SK-N-SH (cell line): ENCODE data around the gene GPRC6A. TPM values are rescaled to one million over a fixed set of nuclear protein-coding genes. Genes with fewer than 3 reads are reported as not detected.

Experiments
- CTCF ChIA-PET: fragments of 300-600, 350-600 bp; formaldehyde crosslinking; extraction: SDS; loops from one replicate; lab custom pipeline; 2021; lab: Yijun Ruan, JAX
- POLR2A ChIA-PET: fragments of 350-600 bp; sonication (Branson Sonifier 250); formaldehyde crosslinking; extraction: SDS; loops from one replicate; lab custom pipeline; 2020; ENCODE audit warnings: antibody characterized with exemption, inconsistent platforms; lab: Yijun Ruan, JAX
- DNase-seq: peaks from one replicate; pipeline ENCODE4 v3.0.0; 2012
- H2AFZ ChIP-seq: fragments of 200-600 bp; sonication (generic); 2 replicates; pipeline ENCODE4 v1.8.1; 2016; ENCODE audit warnings: antibody characterized with exemption, mild to moderate bottlenecking, low read depth
- H3F3A ChIP-seq: fragments of 200-600 bp; sonication (generic); replicated peaks from 2 replicates; pipeline ENCODE3; 2016; ENCODE audit warnings: antibody characterized with exemption, mild to moderate bottlenecking; ENCODE audit not compliant: insufficient read depth
- H3K27ac ChIP-seq, 2 experiments: fragments of 200-500 bp in 1 of 2; fragments of 200-600 bp in 1 of 2; sonication (Bioruptor generic) in 1 of 2; sonication (generic), shearing (Covaris generic) in 1 of 2; 2 replicates each; pipeline versions ENCODE4 v1.5.1 to v1.6.1; 2014 to 2016; ENCODE audit warnings: low read depth in 2 of 2, inconsistent platforms in 1 of 2, low read length in 1 of 2, mild to moderate bottlenecking in 1 of 2, mixed read lengths in 1 of 2
- H3K27me3 ChIP-seq: fragments of 200-600 bp; sonication (generic), shearing (Covaris generic); 2 replicates; pipeline ENCODE4 v1.6.1; 2016; ENCODE audit warnings: mixed run types; ENCODE audit not compliant: insufficient read depth
- H3K36me3 ChIP-seq, 2 experiments: fragments of 200-500 bp in 1 of 2; fragments of 200-600 bp in 1 of 2; sonication (Bioruptor generic) in 1 of 2; sonication (generic) in 1 of 2; replicated peaks in 1 of 2; 2 replicates each; pipeline versions ENCODE3 to v1.5.1; 2014 to 2016; ENCODE audit warnings: low read length in 1 of 2, mild to moderate bottlenecking in 1 of 2; ENCODE audit not compliant: insufficient read depth in 2 of 2, control insufficient read depth in 1 of 2
- H3K4me1 ChIP-seq, 2 experiments: fragments of 200-500 bp in 1 of 2; fragments of 200-600 bp in 1 of 2; sonication (Bioruptor generic) in 1 of 2; sonication (generic), shearing (Covaris generic) in 1 of 2; 2 replicates each; pipeline versions ENCODE4 v1.5.1 to v1.6.1; 2014 to 2016; ENCODE audit warnings: low read depth in 1 of 2, low read length in 1 of 2, mixed run types in 1 of 2; ENCODE audit not compliant: insufficient read depth in 2 of 2, control insufficient read depth in 1 of 2
- H3K4me2 ChIP-seq: fragments of 200-600 bp; sonication (generic), shearing (Covaris generic); 2 replicates; pipeline ENCODE4 v1.6.1; 2017; ENCODE audit warnings: mixed run types
- H3K4me3 ChIP-seq, 2 experiments: fragments of 200-500 bp in 1 of 2; fragments of 200-600 bp in 1 of 2; sonication (Bioruptor generic) in 1 of 2; sonication (generic), shearing (Covaris generic) in 1 of 2; 2 replicates each; pipeline versions ENCODE4 v1.5.1 to v1.8.1; 2014 to 2016; ENCODE audit warnings: low read depth in 2 of 2, inconsistent platforms in 1 of 2, low read length in 1 of 2, mild to moderate bottlenecking in 1 of 2, mixed read lengths in 1 of 2, moderate library complexity in 1 of 2
- H3K79me2 ChIP-seq: fragments of 200-600 bp; sonication (generic); 2 replicates; pipeline ENCODE4 v1.8.1; 2017; ENCODE audit warnings: mild to moderate bottlenecking; ENCODE audit not compliant: insufficient read depth
- H3K9ac ChIP-seq: fragments of 200-600 bp; sonication (generic); 2 replicates; pipeline ENCODE4 v1.6.1; 2017; ENCODE audit warnings: mixed run types
- H3K9me2 ChIP-seq: fragments of 200-600 bp; sonication (generic); 2 replicates; pipeline ENCODE4 v1.6.1; 2017; ENCODE audit warnings: mixed run types
- H3K9me3 ChIP-seq: fragments of 200-600 bp; sonication (generic); 2 replicates; pipeline ENCODE4 v1.6.1; 2017; ENCODE audit warnings: mixed run types, mild to moderate bottlenecking, moderate library complexity
- H4K20me1 ChIP-seq: fragments of 200-600 bp; sonication (generic); 2 replicates; pipeline ENCODE4 v1.6.1; 2017; ENCODE audit warnings: mild to moderate bottlenecking, mixed run types; ENCODE audit not compliant: insufficient read depth
- ELF1 ChIP-seq: IDR thresholded peaks from 2 replicates; pipeline ENCODE4 v1.4.0; 2012
- EP300 ChIP-seq, 2 experiments: IDR thresholded peaks; 2 replicates each; pipeline versions ENCODE4 v1.4.0 to v1.6.1; 2012; ENCODE audit warnings: borderline replicate concordance in 1 of 2, low read depth in 1 of 2, low read length in 1 of 2
- FOXJ3 ChIP-seq: sonication (generic); formaldehyde crosslinking; IDR thresholded peaks from 2 replicates; pipeline ENCODE4 v1.5.1; 2020; ENCODE audit warnings: mild to moderate bottlenecking, missing genetic modification reagents
- FOXM1 ChIP-seq: IDR thresholded peaks from 2 replicates; pipeline ENCODE4 v1.4.0; 2012; ENCODE audit warnings: low read depth, mild to moderate bottlenecking
- GABPA ChIP-seq: IDR thresholded peaks from 2 replicates; pipeline ENCODE4 v1.4.0; 2012; ENCODE audit warnings: low read depth, mild to moderate bottlenecking
- JUND ChIP-seq: IDR thresholded peaks from 2 replicates; pipeline ENCODE4 v1.4.0; 2012
- MXI1 ChIP-seq: IDR thresholded peaks from 2 replicates; pipeline ENCODE4 v1.6.1; 2012; ENCODE audit warnings: mild to moderate bottlenecking, low read depth, low read length, improper control_type of control experiment
- NRF1 ChIP-seq: IDR thresholded peaks from 2 replicates; pipeline ENCODE4 v1.6.1; 2012; ENCODE audit warnings: low read depth, mild to moderate bottlenecking, low read length
- TAF1 ChIP-seq: IDR thresholded peaks from 2 replicates; pipeline ENCODE4 v1.6.1; 2012; ENCODE audit warnings: low read depth, mild to moderate bottlenecking, low read length, moderate library complexity, borderline replicate concordance
- WGBS: methylation state at CpG from one replicate; pipeline ENCODE4 v1.1.6; 2017; ENCODE audit warnings: low lambda C conversion rate; 5-methylcytosine and 5-hydroxymethylcytosine counted together
- polyA plus RNA-seq, 3 experiments: library from polyadenylated mRNA; depleted of rRNA; stranded (reverse); fragments of >200 nt; gene quantifications; 2 replicates each; pipeline ENCODE4 v1.2.3, GENCODE V29; 2012
- TF ChIP-seq, protein P1 (sequence below): fragments of 200-600 bp; sonication (generic); IDR thresholded peaks from 2 replicates; pipeline ENCODE4 v1.6.1; 2017; ENCODE audit warnings: antibody characterized with exemption, mild to moderate bottlenecking, moderate library complexity
- TF ChIP-seq, protein P2 (sequence below): fragments of 150-350 bp; IDR thresholded peaks from 2 replicates; pipeline ENCODE4 v1.6.1; 2017; ENCODE audit warnings: antibody characterized with exemption, low read length, low read depth, borderline replicate concordance
- TF ChIP-seq, protein P3 (sequence below): IDR thresholded peaks from 2 replicates; pipeline ENCODE4 v1.4.0; 2012; ENCODE audit warnings: low read depth

The GPRC6A gene, protein sequence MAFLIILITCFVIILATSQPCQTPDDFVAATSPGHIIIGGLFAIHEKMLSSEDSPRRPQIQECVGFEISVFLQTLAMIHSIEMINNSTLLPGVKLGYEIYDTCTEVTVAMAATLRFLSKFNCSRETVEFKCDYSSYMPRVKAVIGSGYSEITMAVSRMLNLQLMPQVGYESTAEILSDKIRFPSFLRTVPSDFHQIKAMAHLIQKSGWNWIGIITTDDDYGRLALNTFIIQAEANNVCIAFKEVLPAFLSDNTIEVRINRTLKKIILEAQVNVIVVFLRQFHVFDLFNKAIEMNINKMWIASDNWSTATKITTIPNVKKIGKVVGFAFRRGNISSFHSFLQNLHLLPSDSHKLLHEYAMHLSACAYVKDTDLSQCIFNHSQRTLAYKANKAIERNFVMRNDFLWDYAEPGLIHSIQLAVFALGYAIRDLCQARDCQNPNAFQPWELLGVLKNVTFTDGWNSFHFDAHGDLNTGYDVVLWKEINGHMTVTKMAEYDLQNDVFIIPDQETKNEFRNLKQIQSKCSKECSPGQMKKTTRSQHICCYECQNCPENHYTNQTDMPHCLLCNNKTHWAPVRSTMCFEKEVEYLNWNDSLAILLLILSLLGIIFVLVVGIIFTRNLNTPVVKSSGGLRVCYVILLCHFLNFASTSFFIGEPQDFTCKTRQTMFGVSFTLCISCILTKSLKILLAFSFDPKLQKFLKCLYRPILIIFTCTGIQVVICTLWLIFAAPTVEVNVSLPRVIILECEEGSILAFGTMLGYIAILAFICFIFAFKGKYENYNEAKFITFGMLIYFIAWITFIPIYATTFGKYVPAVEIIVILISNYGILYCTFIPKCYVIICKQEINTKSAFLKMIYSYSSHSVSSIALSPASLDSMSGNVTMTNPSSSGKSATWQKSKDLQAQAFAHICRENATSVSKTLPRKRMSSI
- not detected in 2 replicates for polyA plus RNA-seq (2012; rRNA removed)
- polyA plus RNA-seq (2012; cell fraction: cytosol; rRNA removed): not detected in 2 replicates
- polyA plus RNA-seq (2012; cell fraction: nucleus; rRNA removed): not detected in 2 replicates

DNA sequence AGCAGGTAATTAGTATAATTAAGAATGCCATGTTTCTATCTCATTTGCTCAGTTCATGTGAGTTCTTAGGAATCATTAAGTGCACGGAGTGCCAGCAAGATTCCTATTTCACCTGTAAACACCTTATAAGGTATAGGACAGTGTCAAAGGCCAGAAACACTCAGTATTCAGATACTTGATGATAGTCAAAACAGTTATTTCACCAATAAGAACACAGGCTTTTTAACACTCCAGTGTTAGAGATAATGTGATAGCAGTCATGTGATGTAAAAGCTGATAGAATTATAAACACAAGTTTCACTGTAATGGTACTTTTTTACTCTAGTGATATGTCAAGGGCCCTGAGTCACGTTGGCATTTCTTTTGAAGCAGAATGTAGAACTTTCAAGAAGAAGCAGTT, at the start of gene GPRC6A:
Gene GPRC6A, minus strand, starts transcription at position 101 of the 400 bp plus-strand sequence. Its CDS starts 70 bp downstream, at position 31.
- no peaks in the 10 kb centered on the region for H3F3A ChIP-seq
- POLR2A ChIA-PET: no interaction called here
- H3K27ac ChIP-seq: no peak within 1 kb of the TSS
- WGBS: 7% methylated on average over 2 of the region's 2 CpGs
- H3K9me2 ChIP-seq: no peaks in the 10 kb centered on the region
- no peaks in the 10 kb centered on the region for H3K79me2 ChIP-seq
- CTCF ChIA-PET: interaction anchor here (1.1 kb wide), 1 partner anchor 13 kb away, joined by 3 read pairs; no protein-coding TSS in a partner anchor
- H3K27me3 ChIP-seq: peaks cover 8% of the 10 kb centered on the region; the same call in 1 of the 2 replicates
- H3K9me3 ChIP-seq: no peaks in the 10 kb centered on the region
- no peak for TF ChIP-seq FOXJ3
- TF ChIP-seq, protein P1, sequence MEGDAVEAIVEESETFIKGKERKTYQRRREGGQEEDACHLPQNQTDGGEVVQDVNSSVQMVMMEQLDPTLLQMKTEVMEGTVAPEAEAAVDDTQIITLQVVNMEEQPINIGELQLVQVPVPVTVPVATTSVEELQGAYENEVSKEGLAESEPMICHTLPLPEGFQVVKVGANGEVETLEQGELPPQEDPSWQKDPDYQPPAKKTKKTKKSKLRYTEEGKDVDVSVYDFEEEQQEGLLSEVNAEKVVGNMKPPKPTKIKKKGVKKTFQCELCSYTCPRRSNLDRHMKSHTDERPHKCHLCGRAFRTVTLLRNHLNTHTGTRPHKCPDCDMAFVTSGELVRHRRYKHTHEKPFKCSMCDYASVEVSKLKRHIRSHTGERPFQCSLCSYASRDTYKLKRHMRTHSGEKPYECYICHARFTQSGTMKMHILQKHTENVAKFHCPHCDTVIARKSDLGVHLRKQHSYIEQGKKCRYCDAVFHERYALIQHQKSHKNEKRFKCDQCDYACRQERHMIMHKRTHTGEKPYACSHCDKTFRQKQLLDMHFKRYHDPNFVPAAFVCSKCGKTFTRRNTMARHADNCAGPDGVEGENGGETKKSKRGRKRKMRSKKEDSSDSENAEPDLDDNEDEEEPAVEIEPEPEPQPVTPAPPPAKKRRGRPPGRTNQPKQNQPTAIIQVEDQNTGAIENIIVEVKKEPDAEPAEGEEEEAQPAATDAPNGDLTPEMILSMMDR: no peak
- TF ChIP-seq, protein P2, sequence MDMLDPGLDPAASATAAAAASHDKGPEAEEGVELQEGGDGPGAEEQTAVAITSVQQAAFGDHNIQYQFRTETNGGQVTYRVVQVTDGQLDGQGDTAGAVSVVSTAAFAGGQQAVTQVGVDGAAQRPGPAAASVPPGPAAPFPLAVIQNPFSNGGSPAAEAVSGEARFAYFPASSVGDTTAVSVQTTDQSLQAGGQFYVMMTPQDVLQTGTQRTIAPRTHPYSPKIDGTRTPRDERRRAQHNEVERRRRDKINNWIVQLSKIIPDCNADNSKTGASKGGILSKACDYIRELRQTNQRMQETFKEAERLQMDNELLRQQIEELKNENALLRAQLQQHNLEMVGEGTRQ: no peak
- no peak for TF ChIP-seq ELF1
- TF ChIP-seq TAF1: no peak
- TF ChIP-seq GABPA: no peak
- TF ChIP-seq FOXM1: no peak
- no peak for TF ChIP-seq MXI1
- TF ChIP-seq, protein P3, sequence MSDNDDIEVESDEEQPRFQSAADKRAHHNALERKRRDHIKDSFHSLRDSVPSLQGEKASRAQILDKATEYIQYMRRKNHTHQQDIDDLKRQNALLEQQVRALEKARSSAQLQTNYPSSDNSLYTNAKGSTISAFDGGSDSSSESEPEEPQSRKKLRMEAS: no peak
- TF ChIP-seq JUND: no peak
- no peak for TF ChIP-seq NRF1
- TF ChIP-seq EP300 (IDR thresholded peaks at IDR 0.05; ENCODE audit: borderline replicate concordance in 1 of 2, low read depth in 1 of 2, low read length in 1 of 2): no peak
- no peak within 1 kb of the TSS for H3K4me2 ChIP-seq
- DNase-seq: no peak
- no peaks in the 10 kb centered on the region for H3K36me3 ChIP-seq
- H4K20me1 ChIP-seq: no peaks in the 10 kb centered on the region
- no peak within 1 kb of the TSS for H3K9ac ChIP-seq
- no peak within 1 kb of the TSS for H2AFZ ChIP-seq
- H3K4me1 ChIP-seq: no peaks in the 10 kb centered on the region
- no peak within 1 kb of the TSS for H3K4me3 ChIP-seq
